Liver (tissue), 9 donors: ENCODE results near the gene NF2. TPM values are rescaled to one million over a fixed set of nuclear protein-coding genes. Genes with fewer than 3 reads are reported as not detected.

Experiments used
- DNase-seq: peaks from one replicate; pipeline ENCODE4 v3.0.0-alpha.2; 2017; ENCODE audit warnings: low spot score
- H3K27ac ChIP-seq, 2 donors: one replicate each; pipeline ENCODE4 v1.7.0; 2013; ENCODE audit warnings: inconsistent platforms in 2 of 2, low read length in 2 of 2, control low read depth in 1 of 2, low read depth in 1 of 2, mild to moderate bottlenecking in 1 of 2
- H3K27me3 ChIP-seq, 4 donors: one replicate each; pipeline versions ENCODE4 v1.6.1 to v1.7.0; 2013; ENCODE audit warnings: low read length in 3 of 4, inconsistent platforms in 1 of 4, mild to moderate bottlenecking in 1 of 4, moderate library complexity in 1 of 4; ENCODE audit not compliant: control insufficient read depth in 4 of 4, insufficient read depth in 4 of 4
- H3K36me3 ChIP-seq, 4 donors: one replicate each; pipeline versions ENCODE4 v1.6.1 to v1.7.0; 2013; ENCODE audit warnings: low read length in 3 of 4, mild to moderate bottlenecking in 3 of 4, low read depth in 1 of 4, moderate library complexity in 1 of 4; ENCODE audit not compliant: control insufficient read depth in 4 of 4, insufficient read depth in 3 of 4
- H3K4me1 ChIP-seq, 4 donors: one replicate each; pipeline versions ENCODE4 v1.6.1 to v1.7.0; 2013; ENCODE audit warnings: low read length in 3 of 4, mild to moderate bottlenecking in 3 of 4, moderate library complexity in 1 of 4; ENCODE audit not compliant: control insufficient read depth in 4 of 4, insufficient read depth in 4 of 4
- H3K4me3 ChIP-seq, 3 donors: one replicate each; pipeline versions ENCODE4 v1.6.1 to v1.7.0; 2013; ENCODE audit warnings: low read length in 3 of 3, control low read depth in 1 of 3, low read depth in 1 of 3, mild to moderate bottlenecking in 1 of 3
- H3K9ac ChIP-seq, 2 donors: one replicate each; pipeline ENCODE4 v1.7.0; 2013; ENCODE audit warnings: low read length in 2 of 2, mild to moderate bottlenecking in 2 of 2, moderate library complexity in 2 of 2, control low read depth in 1 of 2, low read depth in 1 of 2
- H3K9me3 ChIP-seq, 4 donors: one replicate each; pipeline versions ENCODE4 v1.6.1 to v1.7.0; 2013; ENCODE audit warnings: low read length in 3 of 4; ENCODE audit not compliant: control insufficient read depth in 4 of 4
- EGR1 ChIP-seq, 2 donors: IDR thresholded peaks; 2 replicates each; pipeline ENCODE4 v1.6.1; 2016 to 2018; ENCODE audit warnings: antibody characterized with exemption in 2 of 2, low read depth in 2 of 2
- FOXA1 ChIP-seq: IDR thresholded peaks from 2 replicates; pipeline ENCODE4 v1.6.1; 2016; ENCODE audit warnings: antibody characterized with exemption
- GABPA ChIP-seq, 2 donors: IDR thresholded peaks in 1 of 2; conservative IDR thresholded peaks in 1 of 2; 2 replicates each; pipeline ENCODE4 v1.6.1; 2016; ENCODE audit warnings: antibody characterized with exemption in 2 of 2, mild to moderate bottlenecking in 1 of 2, moderate library complexity in 1 of 2
- HNF4A ChIP-seq, 2 donors: conservative IDR thresholded peaks; 2 replicates each; pipeline ENCODE4 v1.6.1; 2016; ENCODE audit warnings: antibody characterized with exemption in 2 of 2, mild to moderate bottlenecking in 2 of 2
- JUND ChIP-seq, 2 donors: IDR thresholded peaks; 2 replicates each; pipeline ENCODE4 v1.6.1; 2016; ENCODE audit warnings: antibody characterized with exemption in 2 of 2
- NR2F2 ChIP-seq: IDR thresholded peaks from 2 replicates; pipeline ENCODE4 v1.6.1; 2016; ENCODE audit warnings: antibody characterized with exemption
- RAD21 ChIP-seq, 2 donors: IDR thresholded peaks; 2 replicates each; pipeline ENCODE4 v1.6.1; 2016; ENCODE audit warnings: antibody characterized with exemption in 2 of 2, mild to moderate bottlenecking in 2 of 2
- SP1 ChIP-seq: IDR thresholded peaks from 2 replicates; pipeline ENCODE4 v1.6.1; 2018; ENCODE audit warnings: antibody characterized with exemption, mild to moderate bottlenecking
- TAF1 ChIP-seq: conservative IDR thresholded peaks from 2 replicates; pipeline ENCODE4 v1.6.1; 2016; ENCODE audit warnings: antibody characterized with exemption, mild to moderate bottlenecking
- YY1 ChIP-seq: IDR thresholded peaks from 2 replicates; pipeline ENCODE4 v1.6.1; 2016; ENCODE audit warnings: antibody characterized with exemption, mild to moderate bottlenecking
- WGBS: extraction: QIAGEN DNeasy Blood & Tissue Kit; methylation state at CpG from one replicate; pipeline ENCODE4 v1.1.7; 2013; 5-methylcytosine and 5-hydroxymethylcytosine counted together
- polyA plus RNA-seq, 2 donors: library from polyadenylated mRNA; stranded (reverse) in 1 of 2; unstranded in 1 of 2; fragments of 200-250 nt in 1 of 2; fragments of >200 nt in 1 of 2; fragmentation: Nextera tagmentation in 1 of 2; extraction: Ambion mirVana in 1 of 2; gene quantifications; one replicate each; pipeline versions ENCODE4 v1.2.1 to v1.2.3, GENCODE V29; 2013 to 2015
- total RNA-seq, 2 donors: library from RNA; depleted of rRNA; stranded (reverse); fragments of >200 nt; gene quantifications; one replicate each; pipeline ENCODE4 v1.2.3, GENCODE V29; 2014
- TF ChIP-seq, protein P1 (sequence below): IDR thresholded peaks from 2 replicates; pipeline ENCODE4 v1.6.1; 2016; ENCODE audit warnings: antibody characterized with exemption
- TF ChIP-seq, protein P2 (sequence below): IDR thresholded peaks from 2 replicates; pipeline ENCODE4 v1.6.1; 2016; ENCODE audit warnings: antibody characterized with exemption
- TF ChIP-seq, protein P3 (sequence below): IDR thresholded peaks from 2 replicates; pipeline ENCODE4 v1.6.1; 2016; ENCODE audit warnings: antibody characterized with exemption
- TF ChIP-seq, protein P4 (sequence below): fragments of 150-350 bp; IDR thresholded peaks from 2 replicates; pipeline ENCODE4 v1.5.1; 2017; ENCODE audit warnings: improper control_type of control experiment, low read depth, low read length; ENCODE audit not compliant: missing input control
- TF ChIP-seq, protein P5 (sequence below): IDR thresholded peaks from 2 replicates; pipeline ENCODE4 v1.6.1; 2016; ENCODE audit warnings: antibody characterized with exemption, mild to moderate bottlenecking
- donor health status: healthy.
- donor health status: healthy.
- donor health status: healthy.
- donor health status: healthy.
- donor health status: healthy.

Gene NF2
- total and polyA plus RNA-seq, 4 donors = 6.2 to 25.2 (median 11.2) TPM

DNA sequence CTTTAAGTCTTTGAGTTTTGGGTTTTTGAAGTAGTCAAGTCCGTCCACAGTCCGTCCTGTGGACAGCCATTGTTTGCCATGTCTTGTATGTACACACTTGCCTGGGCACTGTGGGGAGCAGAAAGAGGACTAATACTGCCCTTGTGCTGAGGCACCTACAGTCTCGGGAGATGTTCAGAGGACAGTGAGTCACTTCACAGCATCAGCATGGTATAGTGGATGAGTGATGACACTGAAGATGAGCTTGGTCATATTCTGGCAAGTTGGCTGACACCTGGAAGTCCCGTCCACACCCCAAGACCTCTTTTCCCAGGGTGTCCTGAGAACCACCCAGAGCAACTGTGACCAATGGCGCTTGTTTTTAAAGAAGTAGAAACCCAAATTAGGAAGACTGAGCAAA lies 29.2 kb downstream of the NF2 start:
- TF ChIP-seq EGR1 (IDR thresholded peaks at IDR 0.05; ENCODE audit: low read depth in 2 of 2) = no peak
- no peak for TF ChIP-seq TAF1
- no peak for TF ChIP-seq JUND (IDR thresholded peaks at IDR 0.05)
- TF ChIP-seq, protein P1, sequence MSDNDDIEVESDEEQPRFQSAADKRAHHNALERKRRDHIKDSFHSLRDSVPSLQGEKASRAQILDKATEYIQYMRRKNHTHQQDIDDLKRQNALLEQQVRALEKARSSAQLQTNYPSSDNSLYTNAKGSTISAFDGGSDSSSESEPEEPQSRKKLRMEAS = no peak
- TF ChIP-seq, protein P2, sequence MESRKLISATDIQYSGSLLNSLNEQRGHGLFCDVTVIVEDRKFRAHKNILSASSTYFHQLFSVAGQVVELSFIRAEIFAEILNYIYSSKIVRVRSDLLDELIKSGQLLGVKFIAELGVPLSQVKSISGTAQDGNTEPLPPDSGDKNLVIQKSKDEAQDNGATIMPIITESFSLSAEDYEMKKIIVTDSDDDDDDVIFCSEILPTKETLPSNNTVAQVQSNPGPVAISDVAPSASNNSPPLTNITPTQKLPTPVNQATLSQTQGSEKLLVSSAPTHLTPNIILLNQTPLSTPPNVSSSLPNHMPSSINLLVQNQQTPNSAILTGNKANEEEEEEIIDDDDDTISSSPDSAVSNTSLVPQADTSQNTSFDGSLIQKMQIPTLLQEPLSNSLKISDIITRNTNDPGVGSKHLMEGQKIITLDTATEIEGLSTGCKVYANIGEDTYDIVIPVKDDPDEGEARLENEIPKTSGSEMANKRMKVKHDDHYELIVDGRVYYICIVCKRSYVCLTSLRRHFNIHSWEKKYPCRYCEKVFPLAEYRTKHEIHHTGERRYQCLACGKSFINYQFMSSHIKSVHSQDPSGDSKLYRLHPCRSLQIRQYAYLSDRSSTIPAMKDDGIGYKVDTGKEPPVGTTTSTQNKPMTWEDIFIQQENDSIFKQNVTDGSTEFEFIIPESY = no peak
- TF ChIP-seq SP1 = no peak
- TF ChIP-seq, protein P3, sequence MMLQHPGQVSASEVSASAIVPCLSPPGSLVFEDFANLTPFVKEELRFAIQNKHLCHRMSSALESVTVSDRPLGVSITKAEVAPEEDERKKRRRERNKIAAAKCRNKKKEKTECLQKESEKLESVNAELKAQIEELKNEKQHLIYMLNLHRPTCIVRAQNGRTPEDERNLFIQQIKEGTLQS = no peak
- TF ChIP-seq NR2F2 = no peak
- TF ChIP-seq FOXA1 = no peak
- TF ChIP-seq, protein P4, sequence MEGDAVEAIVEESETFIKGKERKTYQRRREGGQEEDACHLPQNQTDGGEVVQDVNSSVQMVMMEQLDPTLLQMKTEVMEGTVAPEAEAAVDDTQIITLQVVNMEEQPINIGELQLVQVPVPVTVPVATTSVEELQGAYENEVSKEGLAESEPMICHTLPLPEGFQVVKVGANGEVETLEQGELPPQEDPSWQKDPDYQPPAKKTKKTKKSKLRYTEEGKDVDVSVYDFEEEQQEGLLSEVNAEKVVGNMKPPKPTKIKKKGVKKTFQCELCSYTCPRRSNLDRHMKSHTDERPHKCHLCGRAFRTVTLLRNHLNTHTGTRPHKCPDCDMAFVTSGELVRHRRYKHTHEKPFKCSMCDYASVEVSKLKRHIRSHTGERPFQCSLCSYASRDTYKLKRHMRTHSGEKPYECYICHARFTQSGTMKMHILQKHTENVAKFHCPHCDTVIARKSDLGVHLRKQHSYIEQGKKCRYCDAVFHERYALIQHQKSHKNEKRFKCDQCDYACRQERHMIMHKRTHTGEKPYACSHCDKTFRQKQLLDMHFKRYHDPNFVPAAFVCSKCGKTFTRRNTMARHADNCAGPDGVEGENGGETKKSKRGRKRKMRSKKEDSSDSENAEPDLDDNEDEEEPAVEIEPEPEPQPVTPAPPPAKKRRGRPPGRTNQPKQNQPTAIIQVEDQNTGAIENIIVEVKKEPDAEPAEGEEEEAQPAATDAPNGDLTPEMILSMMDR = no peak
- TF ChIP-seq HNF4A (conservative IDR thresholded peaks at IDR 0.05) = no peak
- no peaks in the 10 kb centered on the region for H3K27me3 ChIP-seq
- H3K36me3 ChIP-seq = peaks cover 0 to 6% (median 0%) of the 10 kb centered on the region in 4 donors
- H3K27ac ChIP-seq = no peak overlapping the region
- no peak overlapping the region for H3K4me3 ChIP-seq
- 95% methylated on average over 5 of the region's 5 CpGs for WGBS
- H3K9ac ChIP-seq = no peak overlapping the region
- no peaks in the 10 kb centered on the region for H3K4me1 ChIP-seq
- H3K9me3 ChIP-seq = no peaks in the 10 kb centered on the region
- DNase-seq = no peak

DNA sequence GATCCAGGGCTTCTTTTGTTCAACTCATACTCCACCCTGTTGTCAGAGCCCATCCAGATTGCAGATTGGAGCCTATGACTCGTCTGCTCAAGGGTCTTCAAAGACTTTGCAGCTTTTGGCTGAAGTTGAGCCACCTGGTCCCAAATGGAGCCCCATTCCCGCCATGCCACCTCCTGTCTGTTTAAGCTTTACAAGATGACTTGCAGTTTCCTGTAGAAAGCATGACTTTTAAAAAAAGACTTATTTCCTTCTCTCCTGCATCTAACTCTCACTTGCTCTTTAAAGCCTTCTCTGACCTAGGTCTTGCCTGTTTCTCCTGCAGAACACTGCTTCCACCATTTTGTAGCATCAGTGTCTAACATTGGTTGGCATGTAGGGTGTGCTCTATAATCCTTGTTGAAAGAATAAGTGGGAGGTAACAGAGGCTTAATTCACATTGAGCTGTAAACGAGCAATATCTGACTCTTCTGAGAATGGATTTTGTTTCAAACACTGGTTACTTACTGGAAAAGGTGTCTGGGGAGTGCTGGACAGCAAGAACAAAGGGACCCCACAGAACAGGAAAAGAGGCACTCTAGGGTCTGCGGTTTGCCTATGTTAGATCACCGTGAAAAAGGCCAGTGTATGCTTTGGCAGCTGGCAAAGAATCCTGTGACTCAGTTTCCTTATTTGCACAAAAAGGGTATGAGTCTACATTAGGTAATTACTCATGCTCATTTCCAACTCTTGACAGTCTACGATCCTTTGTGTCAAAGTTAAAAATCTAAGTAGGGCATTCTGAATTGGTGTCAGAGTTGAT lies 30.3 kb downstream of the NF2 start:
- Histone ChIP-seq H3K27me3 (no peaks in the 10 kb centered on the region), H3K9ac (no peak overlapping the region), H3K4me1 (no peaks in the 10 kb centered on the region), H3K27ac (no peak overlapping the region), H3K36me3 (peaks cover 0 to 10% (median 1%) of the 10 kb centered on the region in 4 donors), H3K4me3 (no peak overlapping the region), H3K9me3 (no peaks in the 10 kb centered on the region)
- TF ChIP-seq FOXA1 (no peak), YY1 (no peak), JUND (IDR thresholded peaks at IDR 0.05) (no peak), RAD21 (IDR thresholded peaks at IDR 0.05) (no peak), GABPA (IDR thresholded peaks at IDR 0.05 in 1 of 2, conservative IDR thresholded peaks at IDR 0.05 in 1 of 2) (no peak), NR2F2 (no peak)
- TF ChIP-seq, protein P4 = no peak
- TF ChIP-seq, protein P5, sequence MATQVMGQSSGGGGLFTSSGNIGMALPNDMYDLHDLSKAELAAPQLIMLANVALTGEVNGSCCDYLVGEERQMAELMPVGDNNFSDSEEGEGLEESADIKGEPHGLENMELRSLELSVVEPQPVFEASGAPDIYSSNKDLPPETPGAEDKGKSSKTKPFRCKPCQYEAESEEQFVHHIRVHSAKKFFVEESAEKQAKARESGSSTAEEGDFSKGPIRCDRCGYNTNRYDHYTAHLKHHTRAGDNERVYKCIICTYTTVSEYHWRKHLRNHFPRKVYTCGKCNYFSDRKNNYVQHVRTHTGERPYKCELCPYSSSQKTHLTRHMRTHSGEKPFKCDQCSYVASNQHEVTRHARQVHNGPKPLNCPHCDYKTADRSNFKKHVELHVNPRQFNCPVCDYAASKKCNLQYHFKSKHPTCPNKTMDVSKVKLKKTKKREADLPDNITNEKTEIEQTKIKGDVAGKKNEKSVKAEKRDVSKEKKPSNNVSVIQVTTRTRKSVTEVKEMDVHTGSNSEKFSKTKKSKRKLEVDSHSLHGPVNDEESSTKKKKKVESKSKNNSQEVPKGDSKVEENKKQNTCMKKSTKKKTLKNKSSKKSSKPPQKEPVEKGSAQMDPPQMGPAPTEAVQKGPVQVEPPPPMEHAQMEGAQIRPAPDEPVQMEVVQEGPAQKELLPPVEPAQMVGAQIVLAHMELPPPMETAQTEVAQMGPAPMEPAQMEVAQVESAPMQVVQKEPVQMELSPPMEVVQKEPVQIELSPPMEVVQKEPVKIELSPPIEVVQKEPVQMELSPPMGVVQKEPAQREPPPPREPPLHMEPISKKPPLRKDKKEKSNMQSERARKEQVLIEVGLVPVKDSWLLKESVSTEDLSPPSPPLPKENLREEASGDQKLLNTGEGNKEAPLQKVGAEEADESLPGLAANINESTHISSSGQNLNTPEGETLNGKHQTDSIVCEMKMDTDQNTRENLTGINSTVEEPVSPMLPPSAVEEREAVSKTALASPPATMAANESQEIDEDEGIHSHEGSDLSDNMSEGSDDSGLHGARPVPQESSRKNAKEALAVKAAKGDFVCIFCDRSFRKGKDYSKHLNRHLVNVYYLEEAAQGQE = no peak
- no peak for DNase-seq
- 91% methylated on average over 6 of the region's 6 CpGs for WGBS
